Stimulated activated CD8-positive, alpha-beta memory T cell treated with anti-CD3 and anti-CD28 coated beads, Interleukin-15, amount 100 ng/mL, for 24 hours (primary cell): ENCODE data around the gene CCDC88C.
"Not testable (repeated sequence)": the region's sequence is repeated elsewhere in the genome, so short reads cannot be mapped to it uniquely, and the experiment has no call there.

ENCODE experiments used
- DNase-seq: peaks from one replicate; pipeline ENCODE4 v3.0.0-alpha.2; 2020; ENCODE audit warnings: low read depth

The CCDC88C gene

DNA sequence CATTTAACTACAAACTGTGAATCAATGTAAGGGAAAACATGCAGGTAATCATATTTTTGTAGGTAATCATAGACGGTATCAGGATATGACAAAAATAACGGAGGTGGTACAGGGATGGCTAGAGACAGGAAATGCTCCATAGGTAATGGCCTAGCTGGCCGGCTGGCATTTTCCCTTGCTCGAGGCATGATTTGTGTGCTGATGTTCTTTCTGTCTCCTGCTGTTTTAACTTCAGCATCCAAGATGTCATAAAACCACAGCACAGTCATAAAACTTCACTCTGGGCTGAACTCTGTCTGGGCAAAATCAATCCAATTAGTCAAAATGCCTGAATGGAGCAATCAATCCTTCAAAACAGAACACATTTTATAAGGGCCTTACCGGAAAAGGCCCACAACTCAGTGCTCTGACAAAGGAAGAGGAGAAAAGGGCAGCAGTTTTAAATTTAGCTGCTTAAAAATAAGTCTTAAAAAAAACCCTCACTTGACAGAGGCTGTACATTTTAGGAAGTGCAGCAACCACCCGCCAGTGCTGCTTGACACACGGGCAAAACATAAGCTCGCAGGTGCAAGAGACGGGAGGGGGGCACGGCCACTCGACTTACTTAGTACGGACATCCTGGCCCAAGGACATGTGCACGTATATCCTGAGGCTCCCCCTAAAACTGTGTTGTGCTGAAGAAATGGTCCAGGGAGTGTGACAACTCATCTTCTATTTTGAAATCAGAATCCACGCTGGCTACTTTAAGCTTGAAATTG lies 132.7 kb downstream of the CCDC88C start:
- DNase-seq: no peak

- no peak for DNase-seq
Observed at GRCh38 chr14:91284146-91284790, 133.4 kb downstream of the CCDC88C start.

DNA sequence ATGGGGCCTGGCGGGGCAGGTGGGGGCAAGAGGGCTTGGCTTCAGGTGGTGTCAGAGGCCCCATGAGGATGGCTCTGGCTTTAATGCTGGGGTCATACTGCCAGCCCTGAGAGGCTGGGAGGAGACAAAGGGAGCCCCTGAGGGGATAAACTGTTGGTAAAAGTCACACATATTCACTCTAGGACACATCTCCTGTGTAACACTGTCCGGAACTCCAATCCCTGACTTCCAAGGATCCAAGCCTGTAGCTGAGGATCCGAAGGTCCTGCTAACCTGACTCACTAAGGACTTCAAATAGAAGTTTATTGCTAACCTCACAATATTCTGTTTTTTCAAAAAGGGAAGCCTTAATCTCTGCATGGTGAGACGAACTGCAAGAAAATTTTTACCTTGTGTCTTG lies 134.0 kb downstream of the CCDC88C start:
- no peak for DNase-seq

DNA sequence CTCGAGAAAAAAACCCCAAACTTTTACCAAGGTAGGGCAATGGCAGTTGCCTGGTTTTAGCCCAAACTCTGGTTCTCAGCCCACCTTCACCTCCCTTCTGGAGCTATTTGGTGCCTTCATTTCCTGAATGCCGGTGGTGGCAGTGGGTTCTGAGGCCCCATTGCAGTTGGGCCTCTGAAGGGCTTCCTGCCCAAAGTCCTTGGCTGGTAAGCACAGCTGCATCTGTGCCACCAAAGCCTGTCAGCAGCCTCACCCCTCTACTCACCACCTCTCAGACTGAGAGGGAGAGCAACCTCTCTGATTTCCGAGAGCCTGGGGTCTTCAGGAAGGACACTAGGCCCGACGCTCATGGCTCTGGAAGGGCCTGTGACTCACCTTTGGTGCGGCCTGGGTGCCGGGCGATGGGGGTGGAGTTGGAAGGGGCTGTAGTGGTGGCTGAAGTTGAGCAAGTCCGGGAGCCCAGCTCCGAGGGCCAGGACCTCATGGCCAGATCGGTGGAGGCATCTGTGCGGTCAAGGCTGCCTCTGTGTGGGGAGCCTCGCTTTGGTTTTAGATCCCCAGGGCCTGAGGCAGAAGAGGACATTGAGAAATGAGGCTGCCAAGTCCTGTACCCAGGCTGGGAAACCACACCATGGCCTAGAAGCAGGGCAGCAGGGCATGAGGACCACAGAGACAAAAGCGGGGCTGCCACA lies 134.5 kb downstream of the CCDC88C start:
- DNase-seq: no peak

DNA sequence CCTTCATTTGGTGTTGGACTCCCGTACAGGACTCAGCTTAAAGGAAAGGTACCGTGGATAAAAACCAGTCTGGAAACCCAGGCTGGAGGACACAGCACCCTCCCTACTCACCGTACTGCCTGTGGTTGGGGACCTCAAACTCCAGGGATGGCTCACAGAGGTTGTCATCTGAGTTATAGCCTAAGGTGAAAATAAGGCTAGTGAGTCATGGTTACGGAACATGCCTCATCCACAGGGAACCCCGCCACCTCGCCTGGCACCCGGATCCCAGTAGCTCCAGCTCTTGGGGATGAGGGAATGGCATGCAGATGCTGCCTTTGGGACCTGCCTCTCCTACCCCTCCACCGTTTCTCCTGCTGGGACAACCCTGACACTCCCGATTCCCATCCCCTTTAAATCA lies 136.3 kb downstream of the CCDC88C start:
- DNase-seq: no peak

DNA sequence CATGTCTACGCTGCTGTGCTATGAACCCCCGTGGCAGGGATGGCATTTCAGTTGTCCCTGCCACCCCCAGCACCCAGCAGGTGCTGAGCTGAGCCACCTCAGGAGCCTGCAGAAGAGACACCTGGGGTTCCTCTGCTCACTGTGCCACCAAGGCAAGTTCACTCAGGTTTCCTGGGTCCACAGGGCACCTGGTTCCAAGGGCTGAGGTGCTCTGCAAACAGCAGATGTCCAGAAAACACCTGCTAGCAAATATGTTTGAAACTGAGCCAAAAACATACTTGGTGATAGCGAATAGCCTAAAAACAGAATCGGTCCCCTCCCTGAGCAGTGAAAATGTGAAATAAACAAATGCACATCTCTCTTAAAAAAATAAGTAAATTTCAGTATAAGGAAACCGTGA lies 137.5 kb downstream of the CCDC88C start:
- no peak for DNase-seq

GRCh38 chr14:91279354-91279753 lies 138.3 kb downstream of the CCDC88C start:
- no peak for DNase-seq

GRCh38 chr14:91278383-91278715 lies 139.3 kb downstream of the CCDC88C start:
- no peak for DNase-seq

DNA sequence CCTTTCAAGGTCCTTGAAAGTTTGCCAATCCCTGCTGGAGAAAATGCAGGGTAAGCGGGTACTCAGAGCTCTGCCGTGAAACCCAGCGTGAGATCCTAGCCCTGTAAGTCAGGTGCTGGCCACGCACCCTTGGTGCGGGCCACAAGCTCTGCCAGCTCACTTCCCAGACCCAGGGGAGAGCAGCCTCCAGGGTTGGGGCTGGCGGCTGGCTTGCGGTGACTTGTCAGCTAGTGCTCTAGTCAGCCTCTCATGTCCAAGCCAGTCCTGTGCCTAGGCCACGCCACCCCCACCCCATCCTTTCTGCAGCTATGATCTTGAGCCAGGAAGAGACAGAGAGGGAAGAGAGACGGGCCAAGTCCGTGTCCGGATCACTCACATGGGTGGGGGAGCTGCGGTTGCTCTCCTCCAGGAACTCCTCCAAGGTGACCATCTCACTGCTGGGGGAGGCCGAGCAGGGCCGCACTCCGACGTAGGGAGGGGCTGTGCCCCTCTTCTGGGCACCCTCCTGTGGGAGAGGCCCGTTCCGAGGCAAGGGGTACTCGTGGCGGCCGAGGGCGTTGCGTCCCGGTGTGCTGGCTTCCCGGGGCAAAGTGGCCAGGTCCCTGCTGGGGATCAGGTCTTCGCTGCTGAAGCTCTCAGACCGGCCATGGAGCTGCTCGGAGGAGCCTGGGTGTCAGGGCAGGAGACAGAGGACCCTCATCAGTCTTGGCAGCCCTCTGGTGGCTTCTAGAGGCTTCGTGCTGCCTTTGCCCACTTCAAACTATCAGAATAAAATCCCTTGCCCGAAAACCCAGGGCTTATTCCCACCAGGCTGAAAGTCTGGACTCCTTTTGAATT lies 139.9 kb downstream of the CCDC88C start:
- DNase-seq: no peak

DNA sequence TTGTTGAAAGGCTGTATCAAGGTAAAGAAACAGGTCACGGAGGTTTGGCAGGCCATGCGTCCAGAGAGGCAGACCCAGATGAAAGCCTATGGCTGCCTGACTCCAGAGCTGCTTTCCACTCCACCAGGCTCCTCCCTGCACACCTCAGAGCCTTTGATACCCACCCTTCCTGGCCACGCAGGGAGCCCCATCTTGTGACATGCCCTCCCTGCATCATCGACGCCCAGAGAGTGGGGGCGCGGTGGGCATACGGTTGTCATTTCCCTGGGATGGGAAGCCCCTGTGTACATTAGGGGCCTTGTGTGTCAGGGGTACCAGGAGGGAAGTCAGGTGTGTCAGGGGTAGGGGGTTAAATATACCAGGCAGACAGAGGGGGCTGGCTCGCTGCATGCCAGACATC lies 142.8 kb downstream of the CCDC88C start:
- DNase-seq: no peak

DNA sequence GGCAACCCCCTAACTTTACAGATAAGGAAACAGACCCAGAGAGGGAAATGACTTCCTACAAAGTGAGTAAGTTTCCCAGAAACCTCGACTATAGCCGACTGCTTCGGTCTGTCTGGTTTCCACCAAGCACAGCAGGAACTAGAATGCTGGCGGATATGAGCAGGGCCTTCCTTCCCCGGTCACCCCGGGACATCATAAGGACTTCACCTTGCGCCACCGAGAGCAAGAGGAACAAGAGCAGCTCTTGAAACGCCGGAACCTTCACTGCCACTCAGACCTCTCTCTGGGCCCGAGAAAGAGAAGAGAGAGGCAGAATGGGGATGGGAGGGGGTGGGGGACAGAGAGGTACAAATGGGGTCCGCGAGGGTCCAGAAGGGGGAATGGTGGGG lies 143.7 kb downstream of the CCDC88C start:
- DNase-seq: no peak

DNA sequence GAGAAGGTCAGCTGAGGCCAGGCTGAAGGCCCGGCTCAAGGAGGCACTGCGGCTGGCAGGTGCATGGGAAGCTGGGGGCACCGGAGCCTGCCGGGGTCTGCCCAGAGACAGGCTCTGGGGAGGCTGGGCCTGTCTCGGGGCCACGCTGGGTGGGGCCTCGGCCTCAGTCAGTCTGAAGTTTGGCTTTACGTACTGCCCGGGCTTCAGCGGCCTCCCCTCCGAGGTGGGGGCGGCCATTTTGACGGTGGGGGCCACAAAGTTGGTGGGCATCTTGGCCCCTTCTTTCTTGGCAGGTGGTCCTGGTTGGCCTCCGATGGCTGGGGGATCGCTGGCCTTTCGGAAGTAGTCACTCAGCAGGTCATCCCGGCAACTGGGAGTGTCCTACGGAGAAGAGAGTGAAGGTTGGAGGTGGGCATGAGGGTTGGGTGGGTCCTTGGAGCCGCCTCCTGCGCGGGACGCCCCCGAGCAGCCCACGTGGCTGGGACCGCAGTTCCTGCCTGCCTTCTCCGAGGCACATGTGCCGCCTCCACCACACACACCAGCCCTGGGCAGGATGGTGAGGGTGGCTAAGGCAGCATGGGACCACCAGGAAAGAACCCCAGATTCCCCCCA lies 144.2 kb downstream of the CCDC88C start:
- no peak for DNase-seq

DNA sequence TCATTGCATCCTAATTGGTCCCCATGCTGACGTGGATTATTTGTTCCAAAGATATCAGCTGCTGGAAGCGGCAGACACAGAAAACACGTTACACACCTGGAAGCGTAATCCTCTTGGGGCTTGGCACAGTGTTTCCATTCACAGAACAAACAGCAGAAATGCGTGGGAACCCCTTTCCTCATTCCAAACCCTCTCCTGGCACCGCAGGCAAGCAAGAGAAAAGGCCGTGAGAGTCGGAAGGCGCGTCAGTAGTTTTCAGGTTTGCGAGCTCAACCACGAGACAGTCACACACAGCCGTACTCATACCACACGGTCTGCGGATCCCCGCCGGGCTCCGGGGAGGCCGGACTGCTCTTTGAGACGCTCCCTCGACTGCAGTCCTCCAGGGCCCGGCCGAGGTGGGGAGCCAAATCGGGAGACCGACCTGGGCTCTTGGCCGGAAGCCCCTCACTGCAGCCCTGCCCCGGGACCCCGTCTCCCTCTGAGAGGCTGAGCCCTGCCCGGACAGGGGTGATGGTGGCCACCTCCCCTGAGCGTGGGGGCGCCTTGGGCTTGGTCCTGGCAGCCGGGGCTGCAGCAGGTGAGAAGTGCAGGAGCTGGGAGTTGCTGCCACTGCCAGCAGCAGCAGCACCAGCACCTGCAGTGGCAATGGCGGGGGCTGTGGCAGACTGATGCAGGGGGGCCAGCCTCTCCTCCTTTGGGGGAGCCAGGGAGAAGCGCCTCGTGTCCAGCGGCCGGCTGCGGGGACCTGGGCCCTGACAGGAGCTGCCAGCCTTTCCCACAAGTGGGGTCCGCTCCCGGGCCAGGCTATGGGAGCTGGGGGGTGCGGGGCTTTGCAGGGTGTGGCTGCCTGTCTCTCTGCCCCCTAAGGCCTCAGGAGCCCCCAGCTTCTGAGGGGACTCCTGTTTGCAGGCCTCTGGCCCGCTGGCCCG lies 145.0 kb downstream of the CCDC88C start:
- no peak for DNase-seq

GRCh38 chr14:91271639-91272038 lies 146.0 kb downstream of the CCDC88C start:
- DNase-seq: no peak

DNA sequence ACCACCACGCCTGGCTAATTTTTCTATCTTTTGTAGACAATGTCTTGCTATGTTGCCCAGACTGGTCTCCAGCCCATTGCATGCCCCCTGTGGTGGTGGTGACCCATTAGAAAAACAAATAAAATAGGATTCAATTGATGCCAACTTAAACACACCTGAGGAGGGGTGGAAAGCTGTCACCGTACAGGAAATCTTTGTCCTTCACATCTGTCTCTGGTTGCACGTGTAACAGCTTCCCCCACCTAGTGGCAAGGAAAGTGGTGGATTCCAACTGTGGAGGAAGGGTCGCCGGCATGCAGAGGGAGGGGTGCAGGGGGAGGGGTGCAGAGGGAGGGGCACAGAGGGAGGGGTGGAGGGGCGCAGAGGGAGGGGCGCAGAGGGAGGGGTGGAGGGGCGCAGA lies 147.0 kb downstream of the CCDC88C start:
- DNase-seq: no peak

DNA sequence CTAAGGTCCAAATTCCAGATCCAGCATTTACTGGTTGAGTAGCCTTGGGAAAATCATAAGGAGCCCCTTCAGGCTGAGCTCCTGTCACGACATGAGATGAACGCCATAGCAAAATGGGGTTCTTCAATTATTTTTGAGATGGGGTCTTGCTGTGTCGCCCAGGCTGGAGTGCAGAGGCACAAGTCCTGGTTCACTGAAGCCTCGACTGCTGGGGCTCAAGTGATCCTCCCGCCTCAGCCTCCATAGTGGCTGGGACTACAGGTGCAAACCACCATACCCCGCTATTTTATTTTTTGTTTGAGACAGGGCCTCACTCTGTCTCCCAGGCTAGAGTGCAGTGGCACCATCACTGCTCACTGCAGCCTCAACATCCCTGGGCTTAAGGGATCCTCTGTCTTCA lies 147.4 kb downstream of the CCDC88C start:
- no peak for DNase-seq

- no peak for DNase-seq
Observed at GRCh38 chr14:91269076-91269991, 148.3 kb downstream of the CCDC88C start.

DNA sequence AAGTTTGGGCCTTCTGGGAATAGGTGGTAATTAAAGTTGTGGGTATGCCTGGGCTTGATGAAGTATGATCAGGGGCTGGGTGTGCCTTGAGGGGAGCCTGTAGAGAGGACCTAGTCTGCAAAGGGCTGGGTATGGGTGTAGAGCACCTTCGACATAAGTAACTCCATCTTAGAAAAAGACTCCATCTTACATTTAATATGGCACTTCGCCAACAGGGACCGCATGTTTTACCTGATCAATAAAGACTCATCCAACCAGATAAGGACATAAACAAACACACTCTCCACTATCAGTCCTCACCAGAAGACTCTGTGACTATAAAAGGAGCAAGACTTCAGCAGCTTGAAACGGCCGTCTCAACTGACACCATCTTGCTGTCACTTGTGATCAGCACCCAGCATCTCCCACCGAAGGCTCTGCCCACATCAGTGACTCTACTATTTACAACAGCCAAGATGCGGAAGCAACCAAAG lies 149.6 kb downstream of the CCDC88C start:
- DNase-seq: no peak

DNA sequence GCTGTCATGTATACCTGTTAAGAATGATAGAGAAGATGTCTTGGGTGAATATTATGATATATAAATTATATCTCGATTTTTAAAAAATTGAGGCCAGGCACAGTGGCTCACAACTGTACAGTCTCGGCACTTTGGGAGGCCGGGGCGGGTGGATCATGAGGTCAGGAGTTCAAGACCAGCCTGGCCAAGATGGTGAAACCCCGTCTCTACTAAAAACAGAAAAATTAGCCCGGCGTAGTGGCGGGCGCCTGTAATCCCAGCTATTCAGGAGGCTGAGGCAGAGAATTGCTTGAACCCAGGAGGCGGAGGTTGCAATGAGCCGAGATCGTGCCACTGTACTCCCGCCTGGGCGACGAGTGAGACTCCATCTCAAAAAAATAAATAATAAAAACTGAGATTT lies 151.3 kb downstream of the CCDC88C start:
- DNase-seq: not testable (repeated sequence)

DNA sequence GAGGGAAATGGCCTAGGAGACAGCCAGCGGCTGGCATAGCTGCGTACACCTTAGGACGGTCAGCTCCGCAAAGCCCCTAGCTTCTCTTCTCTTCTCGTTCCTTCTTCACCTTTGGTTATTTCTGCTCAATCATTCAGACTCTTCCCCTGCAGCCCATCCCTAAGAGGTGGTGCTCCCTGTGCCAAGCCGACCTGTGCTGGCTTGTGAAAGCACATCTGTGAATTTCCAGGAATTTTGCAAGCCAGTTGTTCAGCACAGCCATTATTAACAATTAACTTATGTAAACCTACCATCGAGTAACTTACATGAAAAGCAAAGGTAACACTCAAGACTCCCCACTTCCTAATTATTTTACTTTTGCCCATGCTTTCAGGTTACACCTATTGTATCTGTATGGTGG lies 152.2 kb downstream of the CCDC88C start:
- DNase-seq: no peak
